ENCODE measurements around the gene TENM4.

Gene TENM4

DNA sequence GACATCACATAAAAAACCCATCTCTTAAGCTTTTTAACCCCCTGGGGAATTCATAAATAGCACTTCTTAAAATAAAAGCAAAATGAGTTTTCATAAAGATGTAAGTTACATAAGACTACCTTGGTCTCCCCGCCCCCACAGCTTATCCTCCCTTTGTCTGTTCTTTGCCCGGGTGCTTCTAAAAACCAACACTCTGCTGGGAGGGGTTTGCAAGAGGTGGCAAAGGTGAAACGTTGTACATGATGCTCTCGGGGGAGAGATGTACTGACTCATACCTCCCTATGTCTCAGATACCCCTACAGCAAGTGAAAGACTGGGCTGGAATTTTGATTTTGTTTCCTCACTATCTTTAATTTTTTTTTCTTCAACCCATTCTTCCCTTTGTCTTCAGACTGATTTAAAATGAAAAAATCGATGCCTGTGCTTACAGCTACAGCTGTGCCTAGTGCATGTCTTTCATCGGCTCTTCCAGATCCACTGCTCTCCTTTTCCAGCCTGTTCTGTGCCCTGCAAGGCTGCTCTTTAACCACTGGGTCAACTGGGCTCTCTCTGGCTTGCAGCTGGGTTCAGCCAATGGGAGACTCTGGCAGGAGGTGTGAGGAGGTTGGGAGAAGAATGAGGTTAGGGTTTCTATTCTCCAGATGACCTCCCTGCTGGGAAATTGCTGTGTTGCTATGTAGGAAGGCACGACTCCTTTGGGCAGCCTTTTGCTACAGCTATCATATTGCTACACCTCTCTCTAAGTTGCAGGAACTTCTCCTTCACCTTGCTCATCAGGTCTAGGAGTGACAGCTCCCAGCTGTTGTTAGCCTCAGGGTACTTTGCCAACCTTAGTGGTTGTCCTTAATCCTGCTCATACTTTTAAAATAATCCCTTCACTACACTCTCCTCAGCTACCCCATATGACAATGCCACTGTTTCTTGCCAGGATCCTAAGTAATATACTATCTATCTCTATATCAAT is 266.5 kb downstream of the TENM4 start:
- no peak for DNase-seq (ENCODE audit: low read depth)

DNA sequence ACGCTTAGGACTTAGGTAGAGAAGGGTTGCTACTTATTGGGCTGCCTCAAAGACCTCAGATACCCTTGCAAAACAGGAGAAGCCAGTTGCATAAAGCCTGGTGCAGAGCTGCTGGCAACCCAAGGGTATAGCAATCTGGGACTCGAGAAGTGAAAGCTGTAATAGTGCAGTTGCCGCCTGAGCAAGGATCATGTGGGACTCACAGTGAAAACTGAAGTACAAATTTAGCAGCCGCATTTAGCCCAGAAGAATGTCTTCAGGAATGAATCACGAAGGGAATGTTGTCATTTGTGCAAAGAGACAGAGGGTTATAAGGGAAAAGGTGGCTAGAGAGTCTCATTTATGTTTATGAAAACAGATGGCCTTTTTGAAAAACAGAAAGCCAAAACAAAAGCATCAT is 267.2 kb downstream of the TENM4 start:
- DNase-seq (ENCODE audit: low read depth), result no peak

DNA sequence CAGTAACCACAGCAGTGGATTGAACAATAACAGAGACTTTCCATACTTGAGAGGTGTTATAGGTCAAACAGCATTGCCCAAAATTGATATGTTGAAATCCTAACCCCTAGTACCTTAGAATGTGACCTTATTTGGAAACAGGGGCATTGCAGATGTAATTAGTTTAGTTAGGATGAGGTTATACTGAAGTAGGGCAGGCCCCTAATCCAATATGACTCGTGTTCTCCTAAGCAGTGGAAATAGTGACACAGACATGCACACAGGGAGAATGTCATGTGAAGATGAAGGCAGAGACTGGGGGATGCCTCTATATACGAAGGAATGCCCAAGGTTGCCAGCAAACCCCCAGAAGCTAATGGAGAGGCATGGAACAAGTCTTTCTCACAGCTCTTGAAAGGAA is 270.5 kb downstream of the TENM4 start:
- DNase-seq (ENCODE audit: low read depth), result no peak

DNA sequence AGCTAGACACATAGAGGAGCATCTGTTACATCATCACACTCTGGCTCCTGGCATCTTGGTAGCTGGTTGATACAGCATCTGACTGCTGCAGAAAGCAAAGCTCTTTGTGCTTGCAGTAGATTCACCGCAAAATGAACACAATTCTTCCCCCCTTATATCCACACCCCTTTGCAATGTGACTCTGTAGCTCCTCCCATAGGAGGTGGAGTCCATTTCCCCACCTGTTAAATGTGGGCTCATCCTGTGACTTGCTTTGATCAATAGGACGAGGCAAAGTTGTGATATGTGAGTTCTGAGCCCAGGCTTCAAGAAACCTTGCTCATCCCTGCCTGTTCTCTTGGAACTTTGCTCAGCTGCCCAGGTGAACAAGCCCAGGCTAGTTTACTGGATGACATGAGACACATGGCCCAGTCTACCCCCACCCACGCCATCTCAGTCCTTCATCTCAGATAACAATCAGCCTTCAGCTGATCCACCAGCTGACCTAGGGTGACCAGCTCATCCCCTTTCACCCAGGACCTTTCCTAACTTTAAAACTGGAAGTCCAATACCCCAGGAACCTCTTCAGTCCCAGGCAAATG is 272.2 kb downstream of the TENM4 start:
- no peak for DNase-seq (ENCODE audit: low read depth)

DNA sequence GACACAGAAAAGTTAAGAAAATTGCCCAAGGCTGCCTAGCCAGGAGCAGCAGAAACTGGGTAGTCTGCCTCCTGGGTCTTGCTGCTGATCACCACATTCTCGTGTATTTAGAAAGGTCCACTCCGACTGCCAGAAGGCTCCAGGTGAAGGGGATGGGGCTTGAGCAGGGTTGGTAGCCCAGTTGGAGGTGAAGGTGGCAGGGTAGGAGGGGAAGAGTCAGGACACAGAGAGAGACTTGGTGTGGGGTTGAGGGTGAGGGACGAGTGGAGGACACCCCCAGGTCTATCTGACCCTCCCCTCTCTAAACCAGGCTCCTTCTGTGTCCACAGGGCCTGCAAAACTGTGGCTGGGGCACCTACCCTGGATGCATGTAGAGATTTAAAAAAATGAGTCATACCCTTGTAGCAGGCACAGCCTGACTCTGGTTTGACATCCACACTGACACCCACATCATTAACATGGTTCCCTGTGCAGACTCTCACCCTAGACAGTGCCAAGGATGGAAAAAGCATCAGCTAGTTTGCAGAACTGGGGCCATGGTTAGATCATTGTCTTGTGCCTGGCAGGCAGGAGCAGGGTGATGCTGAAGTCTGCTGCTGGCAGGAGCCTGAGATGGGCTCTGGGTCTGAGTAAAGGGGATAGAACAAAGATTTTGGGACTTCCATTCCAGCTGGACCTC is 273.2 kb downstream of the TENM4 start:
- DNase-seq (ENCODE audit: low read depth), result no peak

DNA sequence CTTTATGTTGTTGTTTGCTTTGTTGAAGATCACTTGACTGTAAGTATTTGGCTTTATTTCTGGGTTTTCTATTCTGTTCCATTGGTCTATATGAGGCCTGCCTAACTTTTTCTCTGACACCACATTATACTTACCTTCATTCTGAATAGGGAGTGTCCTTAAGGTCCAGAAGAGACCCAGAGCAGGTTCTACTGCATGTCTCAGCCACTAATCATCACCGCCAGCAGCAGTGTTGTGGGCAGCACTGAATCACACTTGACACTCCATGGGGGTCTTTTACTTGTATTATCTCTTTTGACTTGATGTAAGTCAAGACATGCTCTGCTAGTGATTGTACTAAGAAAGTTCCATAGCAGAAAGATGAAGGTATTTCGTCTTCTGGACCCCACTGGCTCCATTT is 274.9 kb downstream of the TENM4 start:
- DNase-seq (ENCODE audit: low read depth), result no peak

DNA sequence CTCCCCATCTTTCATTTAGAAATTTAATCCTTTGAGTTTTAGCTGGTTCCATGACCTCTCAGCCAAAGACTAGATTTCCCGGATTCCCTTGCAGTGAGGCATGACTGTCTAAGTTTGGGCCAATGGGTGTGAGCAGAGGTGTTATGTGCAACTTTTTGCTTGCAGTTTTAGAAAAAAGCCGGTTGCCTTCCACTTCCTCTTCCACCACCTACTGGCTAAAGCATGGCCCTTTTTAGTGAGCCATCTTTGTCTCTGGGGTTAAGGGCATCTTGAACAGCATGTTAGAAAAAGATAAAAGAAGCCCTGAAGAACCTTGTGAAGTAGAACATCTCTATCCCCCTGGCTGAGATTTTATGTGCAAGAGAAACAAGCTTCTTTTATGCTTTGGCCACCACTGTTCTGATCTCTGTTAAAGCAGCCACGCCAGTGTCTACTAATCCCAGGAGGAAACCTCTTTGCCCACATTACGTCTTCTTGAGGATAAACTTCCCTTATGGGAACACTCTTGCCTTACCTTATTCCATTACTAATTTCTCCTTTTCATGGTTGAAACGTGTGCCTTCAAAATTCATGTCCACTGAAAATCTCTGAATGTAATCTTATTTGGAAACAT is 279.9 kb downstream of the TENM4 start:
- no peak for DNase-seq (ENCODE audit: low read depth)

DNA sequence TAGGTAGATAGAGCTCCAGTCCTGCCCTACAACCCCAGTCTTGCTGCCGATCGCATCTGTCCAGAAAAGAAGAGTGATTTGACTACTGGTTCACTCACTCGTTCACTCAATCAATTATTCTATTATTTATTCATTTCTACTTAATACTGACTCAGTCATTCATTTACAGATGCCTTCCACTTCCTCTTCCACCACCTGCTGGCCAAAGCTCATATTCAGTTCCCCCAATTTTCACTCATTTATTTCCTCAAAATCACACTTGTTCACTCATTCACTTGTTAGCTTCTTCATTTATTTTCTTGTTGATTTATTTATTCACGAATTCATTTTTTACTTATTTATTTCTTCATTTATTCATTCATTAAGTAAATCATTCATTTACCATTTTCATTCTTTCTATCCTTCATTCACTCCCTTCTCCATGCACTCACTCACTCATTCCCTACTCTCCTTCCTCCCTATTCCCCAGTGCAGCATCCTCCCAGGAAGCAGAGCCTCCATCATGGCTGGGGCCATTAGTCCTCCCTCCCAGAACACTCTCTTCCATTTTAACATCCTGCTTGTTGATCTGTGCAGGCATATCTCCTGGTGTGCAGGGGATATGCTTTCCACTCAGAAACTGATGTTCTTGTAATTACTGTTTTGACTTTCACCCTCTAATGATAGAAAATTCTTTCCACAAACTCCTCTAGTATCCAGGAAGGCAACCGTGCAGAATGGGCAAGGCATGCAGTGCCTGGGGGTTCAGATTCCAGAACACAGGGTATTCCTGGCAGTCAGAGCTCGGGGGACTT is 281.0 kb downstream of the TENM4 start:
- no peak for DNase-seq (ENCODE audit: low read depth)

DNA sequence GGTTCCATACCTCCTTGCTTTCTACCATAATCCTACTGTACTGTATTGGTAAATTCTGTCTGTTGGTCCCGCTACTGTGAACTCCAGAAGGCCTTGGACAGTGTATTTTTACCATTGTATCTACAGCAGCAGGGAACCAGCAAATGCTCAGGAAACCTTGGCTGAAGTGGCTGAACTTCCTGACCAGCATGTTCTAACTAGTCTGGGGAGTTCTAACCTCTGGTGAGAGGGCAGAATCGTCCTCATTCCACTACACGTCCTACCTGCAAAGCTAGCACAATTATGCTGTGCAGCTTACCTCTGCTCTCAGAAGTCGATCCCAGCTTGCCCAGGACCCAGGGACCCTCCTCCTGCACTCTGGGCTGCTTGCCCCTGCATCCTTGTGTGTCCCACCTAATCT is 283.1 kb downstream of the TENM4 start:
- no peak for DNase-seq (ENCODE audit: low read depth)

DNA sequence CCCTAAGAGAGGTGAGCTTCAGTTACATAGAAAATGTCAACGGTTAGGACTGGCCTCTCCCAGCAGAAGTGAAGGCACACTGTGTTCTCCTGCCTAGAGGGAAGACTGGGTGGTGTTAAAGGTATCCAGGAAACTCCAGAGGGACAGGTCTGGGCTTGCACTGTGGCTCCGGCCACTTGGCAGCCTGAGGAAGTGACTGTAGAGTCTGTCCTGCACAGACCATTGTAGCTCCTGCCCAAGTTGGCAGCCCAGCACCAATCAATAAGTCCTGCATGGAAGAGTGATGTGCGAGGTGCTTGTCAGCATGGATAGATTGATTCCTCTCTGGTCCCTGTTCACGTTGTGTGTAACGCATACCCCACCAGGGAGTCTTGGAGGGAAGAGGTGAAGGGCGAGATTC is 284.8 kb downstream of the TENM4 start:
- no peak for DNase-seq (ENCODE audit: low read depth)

DNA sequence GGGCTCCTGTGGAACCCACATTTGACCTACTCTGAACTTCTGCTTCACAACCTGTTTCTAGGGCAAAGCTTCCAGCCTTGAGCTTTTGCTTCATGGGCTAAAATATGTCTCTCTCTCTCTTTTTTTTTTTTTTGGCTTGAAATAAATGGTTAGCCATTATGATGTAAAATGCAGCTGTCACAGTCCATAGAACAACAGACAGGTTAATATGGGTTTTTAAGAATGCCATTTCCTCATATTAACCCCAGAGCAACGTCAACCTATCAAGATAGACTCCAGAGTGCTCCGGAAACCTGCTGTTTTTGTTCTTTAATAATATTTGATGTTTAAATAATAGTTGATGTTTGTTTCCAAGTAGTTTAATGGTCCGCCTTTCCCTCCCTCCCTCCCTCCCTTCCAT is 285.6 kb downstream of the TENM4 start:
- DNase-seq (ENCODE audit: low read depth), result no peak

DNA sequence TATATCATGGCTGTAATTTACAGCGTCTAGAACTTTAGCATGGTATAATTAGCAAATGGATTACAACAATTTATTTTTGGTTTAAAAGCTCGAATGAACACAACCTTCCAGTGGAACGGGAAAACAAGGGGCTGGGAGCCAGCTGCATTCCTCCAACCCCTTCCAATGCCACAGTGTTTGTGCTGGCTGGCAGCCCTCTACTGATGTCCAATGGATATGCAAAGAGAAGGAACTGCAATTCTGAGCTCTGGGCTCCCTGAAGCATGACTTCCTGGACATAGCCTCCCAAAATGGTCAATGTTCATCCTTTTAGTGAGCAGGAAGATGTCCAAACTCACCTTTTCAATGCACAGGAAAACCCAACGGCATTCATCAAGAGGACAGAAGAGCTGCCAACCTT is 288.3 kb downstream of the TENM4 start:
- DNase-seq (ENCODE audit: low read depth), result no peak

DNA sequence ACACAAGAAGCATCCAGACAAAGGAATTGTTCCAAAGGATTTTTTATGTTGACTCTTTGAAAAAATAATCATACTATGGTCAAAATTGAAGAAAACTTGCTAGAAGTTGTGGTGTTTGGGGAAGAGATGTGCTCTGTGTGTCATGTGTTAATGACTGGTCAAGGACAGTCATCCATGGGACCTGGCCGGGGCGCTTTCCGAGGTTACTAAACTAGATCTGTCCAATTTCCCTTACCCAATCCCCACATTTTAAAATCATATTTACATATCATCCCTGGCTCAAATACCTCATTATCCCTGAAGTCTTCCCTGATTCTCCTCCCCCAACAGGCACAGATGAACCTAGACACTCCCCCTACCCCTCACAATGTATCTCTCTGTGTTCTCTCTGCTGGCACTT is 289.4 kb downstream of the TENM4 start:
- DNase-seq (ENCODE audit: low read depth), result no peak

DNA sequence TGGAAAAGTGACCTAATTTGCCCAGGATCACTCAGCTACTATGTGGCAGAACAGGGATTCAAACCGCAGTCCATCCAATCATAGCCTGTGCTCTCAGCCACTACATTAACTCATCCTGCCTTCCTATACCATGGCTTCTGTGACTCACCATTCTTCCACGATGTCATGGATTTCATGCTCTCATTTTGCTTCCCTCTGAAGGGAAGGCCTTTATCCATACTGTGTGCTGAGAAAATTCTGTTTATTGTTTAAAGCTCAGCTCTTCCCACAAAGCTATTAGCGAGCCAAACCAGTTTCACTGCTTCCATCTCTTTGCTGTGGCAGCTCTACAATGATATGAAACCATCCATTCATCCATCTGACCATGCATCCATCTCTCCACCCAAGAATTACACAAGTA is 289.9 kb downstream of the TENM4 start:
- no peak for DNase-seq (ENCODE audit: low read depth)

DNA sequence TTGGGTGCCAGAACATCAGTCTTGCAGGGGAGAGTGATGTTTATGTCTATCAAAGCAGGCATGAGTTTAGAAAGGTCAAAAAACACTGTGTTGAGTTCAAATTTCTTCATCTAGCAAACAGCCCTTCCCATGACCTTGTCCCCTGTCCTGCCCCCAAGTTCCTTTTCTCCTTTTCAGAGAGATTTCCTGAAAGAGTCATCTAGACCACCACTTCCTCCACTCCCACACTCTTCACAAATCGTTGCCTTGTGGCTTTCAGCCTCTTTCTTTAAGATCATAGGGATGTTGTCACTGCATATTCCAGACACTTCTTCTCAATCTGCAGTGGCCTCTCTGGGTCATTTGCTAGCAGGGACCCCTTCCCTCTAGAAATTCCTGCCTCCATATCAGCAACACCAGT is 290.5 kb downstream of the TENM4 start:
- no peak for DNase-seq (ENCODE audit: low read depth)

DNA sequence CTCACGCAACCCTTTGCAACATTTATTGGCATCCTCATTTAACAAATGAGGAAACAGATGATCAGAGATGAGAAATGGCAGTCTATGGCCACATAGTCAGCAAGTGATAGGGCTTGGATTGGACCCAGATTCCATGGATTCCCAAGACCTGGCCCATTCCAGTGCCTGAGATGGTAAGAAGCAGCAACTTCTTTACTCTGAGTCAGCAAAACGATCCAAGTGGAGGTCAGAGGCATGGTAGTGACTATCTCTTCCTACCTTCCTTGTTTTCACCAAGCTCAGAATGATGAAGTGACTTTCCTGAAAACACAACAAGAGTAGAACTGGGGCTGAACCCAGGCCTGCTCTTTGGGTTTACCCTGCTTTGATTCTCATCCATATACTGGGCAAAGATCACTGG is 293.1 kb downstream of the TENM4 start:
- no peak for DNase-seq (ENCODE audit: low read depth)

DNA sequence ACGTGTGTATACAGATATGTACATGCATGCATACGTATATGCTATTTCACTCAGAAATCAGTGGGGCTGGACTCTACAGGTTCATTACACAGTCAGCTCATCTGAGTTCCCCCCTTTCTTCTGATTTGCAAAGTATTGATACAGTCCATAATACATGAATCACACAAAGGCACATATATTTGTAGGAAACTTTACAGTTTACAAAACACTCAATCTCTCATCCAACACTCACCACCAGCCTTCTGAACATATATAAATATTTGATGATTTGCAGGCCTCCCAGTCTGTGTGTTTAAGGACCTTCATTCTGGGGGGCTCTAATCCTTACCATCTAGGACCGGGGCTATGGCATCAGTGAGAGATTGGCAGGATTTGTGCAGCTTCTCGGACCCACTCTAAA is 293.8 kb downstream of the TENM4 start:
- no peak for DNase-seq (ENCODE audit: low read depth)

DNA sequence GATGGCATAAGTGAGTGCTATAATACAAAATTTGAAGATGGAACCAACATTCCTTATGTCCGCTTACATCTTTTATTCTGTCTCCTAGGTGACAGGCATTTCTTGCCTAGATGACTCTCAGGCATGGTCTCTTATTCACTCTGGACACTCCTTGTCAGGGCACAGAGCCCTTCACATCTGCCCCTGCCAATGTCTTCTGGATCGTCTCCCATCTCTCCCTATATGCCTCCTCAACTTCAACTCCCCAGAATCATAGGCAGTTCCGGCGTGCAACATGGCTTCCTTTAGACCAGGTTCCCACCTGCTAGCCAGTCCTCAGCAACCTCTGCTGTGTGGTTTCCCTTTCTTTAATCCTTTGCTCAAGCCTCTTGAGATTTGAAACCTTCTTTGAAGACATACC is 300.9 kb downstream of the TENM4 start:
- DNase-seq (ENCODE audit: low read depth), result no peak

DNA sequence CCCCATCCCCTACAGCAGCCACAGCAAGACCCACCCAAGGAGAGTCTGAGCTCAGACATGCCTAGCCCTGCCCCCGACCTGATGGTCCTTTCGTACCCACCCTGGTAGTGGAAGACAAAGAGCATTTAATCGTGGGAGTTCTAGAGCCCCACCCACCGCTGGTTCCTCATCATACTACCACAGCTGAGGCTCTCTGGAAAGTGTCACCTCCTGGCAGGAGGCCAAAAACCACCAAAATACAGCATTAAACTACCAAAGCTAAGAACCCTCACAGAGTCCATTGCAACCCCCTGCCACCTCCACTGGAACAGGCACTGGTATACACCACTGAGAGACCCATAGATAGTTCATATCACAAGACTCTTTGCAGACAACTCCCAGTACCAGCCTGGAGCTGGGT is 311.1 kb downstream of the TENM4 start:
- DNase-seq (ENCODE audit: low read depth), result no peak

DNA sequence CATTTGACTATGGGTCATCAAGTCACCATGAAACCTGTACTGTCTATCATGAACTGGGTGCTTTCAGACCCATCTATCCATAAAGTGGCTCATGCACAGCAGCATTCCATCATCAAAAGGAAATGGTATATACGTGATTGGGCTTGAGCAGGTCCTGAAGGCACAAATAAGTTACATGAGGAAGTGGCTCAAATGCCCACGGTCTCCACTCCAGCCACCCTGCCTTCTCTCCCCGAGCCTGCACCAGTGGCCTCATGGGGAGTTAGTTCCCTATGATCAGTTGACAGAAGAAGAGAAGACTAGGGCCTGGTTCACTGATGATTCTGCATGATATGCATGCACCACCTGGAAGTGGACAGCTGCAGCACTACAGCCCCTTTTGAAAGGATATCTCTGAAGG is 312.5 kb downstream of the TENM4 start:
- DNase-seq (ENCODE audit: low read depth), result no peak

DNA sequence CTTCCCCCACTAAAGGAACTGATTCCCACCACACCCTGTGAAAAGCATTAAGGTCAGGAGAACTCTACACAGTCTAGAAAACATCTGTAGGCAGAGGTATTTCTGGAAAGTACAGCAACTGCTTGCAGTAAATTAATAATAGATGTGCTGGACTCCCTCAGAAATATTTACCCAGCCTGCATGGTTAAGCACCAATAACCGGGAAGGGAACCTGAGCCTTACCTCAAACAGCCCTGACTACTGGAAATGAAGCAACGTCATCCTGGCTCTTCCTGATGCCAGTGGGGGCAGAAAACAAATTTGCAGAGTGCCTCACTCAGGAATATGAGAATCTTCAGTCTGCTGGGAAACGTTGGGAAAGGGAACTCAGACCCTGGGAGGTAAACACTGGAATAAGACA is 318.1 kb downstream of the TENM4 start:
- no peak for DNase-seq (ENCODE audit: low read depth)

DNA sequence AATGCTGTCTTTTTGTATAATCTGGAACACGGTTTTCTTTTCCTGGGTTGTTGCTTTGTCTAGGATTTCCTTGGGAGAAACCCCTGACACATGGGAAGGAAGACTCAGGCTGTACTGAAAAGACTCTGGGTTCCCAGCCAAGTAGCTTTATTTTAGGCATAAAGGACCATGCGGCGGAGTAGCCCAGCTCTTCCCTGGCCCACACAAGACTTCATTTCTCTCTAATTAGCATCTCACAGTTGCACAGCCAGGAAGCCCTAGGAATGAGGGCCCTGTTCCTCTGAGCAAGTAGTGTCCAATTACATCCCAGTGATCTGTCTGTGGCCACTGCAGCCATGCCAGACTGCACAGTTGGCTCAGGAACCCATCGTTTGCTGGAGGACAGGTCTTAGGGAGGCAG is 319.5 kb downstream of the TENM4 start:
- DNase-seq (ENCODE audit: low read depth), result no peak
